GM12874 (cell line): ENCODE measurements around the gene SYNE3.

ENCODE experiments used
- TF ChIP-seq, protein P1 (sequence below): IDR thresholded peaks from 2 replicates; pipeline ENCODE4 v1.5.1; 2011; ENCODE audit warnings: low read depth, mild to moderate bottlenecking, control low read depth, low read length, moderate library complexity; ENCODE audit not compliant: insufficient read depth

Gene SYNE3

DNA sequence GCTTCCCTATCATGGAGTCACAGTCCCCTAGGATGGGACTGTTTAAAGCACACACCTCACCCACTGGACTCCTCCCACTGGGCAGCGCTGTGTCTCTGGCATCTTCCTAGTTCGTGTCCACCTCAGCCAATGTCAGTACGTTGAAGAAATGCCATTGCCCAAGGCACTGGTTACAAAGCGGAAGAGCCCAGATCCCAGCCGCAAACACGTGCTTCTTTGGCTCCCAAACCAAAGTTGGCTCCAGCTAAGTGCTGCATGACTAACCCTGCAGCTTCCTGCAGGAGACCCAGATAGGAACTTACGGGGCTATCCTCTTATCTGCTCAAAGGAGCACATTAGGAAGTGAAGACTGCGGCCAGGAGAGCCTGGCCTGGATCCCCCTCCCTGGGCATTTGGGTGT, 9.3 kb downstream of the SYNE3 start:
- TF ChIP-seq, protein P1, sequence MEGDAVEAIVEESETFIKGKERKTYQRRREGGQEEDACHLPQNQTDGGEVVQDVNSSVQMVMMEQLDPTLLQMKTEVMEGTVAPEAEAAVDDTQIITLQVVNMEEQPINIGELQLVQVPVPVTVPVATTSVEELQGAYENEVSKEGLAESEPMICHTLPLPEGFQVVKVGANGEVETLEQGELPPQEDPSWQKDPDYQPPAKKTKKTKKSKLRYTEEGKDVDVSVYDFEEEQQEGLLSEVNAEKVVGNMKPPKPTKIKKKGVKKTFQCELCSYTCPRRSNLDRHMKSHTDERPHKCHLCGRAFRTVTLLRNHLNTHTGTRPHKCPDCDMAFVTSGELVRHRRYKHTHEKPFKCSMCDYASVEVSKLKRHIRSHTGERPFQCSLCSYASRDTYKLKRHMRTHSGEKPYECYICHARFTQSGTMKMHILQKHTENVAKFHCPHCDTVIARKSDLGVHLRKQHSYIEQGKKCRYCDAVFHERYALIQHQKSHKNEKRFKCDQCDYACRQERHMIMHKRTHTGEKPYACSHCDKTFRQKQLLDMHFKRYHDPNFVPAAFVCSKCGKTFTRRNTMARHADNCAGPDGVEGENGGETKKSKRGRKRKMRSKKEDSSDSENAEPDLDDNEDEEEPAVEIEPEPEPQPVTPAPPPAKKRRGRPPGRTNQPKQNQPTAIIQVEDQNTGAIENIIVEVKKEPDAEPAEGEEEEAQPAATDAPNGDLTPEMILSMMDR: no peak

DNA sequence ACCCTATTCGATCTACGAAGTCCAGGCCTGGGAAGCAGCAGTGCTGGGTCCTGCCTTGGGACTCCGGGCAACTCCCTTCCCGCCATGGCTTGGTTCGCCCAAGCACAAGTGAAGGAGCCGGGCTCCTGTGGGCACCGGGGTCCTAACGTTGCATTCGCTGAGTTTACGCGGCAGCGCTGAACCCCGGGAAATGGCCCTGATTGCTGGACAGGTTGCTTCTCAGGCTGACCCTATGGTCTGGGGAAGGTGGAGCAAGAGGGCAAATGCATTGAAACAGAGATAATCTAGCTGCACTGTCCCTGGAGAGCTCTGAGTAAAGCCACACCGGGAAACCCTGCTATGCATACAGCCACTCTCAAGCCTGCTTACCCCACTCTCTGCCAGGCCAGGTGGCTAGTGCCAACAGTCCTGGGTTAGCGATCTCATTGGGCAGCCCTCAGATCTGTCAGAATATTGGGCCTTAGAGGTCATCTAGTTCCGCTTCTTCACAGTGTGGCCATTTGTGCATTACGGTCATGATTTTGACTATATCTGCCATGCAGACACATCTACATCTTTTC, 11.3 kb downstream of the SYNE3 start:
- TF ChIP-seq, protein P1: no peak

DNA sequence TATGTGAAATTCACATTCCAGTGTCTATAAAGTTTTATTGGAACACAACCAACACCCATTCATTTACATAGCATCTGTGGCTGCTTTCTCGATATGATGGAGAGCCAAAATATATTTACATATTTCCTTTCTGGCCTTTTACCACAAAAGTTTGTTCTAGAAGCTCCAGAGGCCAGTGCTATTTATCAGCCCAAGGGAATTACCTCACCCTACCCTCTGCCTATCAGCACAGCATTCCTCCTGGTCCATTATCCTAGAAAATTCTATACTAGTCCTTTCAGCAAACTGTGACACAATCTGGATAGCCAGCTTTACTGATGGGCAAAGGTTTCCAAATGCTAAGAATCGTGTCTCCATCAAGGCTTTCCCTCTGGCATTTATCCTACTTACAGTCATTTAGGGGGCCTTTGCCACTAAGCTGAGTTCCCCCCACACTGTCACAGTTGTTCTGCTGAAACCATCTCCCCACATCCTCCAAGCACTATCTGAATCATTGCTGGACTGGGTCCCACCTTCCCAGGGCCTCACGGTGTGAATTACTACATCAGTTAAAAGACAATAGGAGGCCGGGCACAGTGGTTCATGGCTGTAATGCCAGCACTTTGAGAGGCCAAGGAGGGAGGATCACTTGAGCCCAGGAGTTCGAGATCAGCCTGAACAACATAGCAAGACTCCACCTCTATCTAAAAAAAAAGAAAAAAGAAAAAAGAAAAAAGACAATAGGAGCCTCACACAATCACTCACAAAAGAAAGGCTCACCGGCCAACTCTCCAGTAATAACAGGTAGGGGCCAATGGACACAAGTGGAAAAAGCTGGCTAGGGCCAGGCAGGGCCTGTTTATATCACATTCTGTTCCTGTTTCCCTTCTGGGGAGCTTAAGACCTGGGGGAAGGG, 12.1 kb downstream of the SYNE3 start:
- TF ChIP-seq, protein P1: no peak

DNA sequence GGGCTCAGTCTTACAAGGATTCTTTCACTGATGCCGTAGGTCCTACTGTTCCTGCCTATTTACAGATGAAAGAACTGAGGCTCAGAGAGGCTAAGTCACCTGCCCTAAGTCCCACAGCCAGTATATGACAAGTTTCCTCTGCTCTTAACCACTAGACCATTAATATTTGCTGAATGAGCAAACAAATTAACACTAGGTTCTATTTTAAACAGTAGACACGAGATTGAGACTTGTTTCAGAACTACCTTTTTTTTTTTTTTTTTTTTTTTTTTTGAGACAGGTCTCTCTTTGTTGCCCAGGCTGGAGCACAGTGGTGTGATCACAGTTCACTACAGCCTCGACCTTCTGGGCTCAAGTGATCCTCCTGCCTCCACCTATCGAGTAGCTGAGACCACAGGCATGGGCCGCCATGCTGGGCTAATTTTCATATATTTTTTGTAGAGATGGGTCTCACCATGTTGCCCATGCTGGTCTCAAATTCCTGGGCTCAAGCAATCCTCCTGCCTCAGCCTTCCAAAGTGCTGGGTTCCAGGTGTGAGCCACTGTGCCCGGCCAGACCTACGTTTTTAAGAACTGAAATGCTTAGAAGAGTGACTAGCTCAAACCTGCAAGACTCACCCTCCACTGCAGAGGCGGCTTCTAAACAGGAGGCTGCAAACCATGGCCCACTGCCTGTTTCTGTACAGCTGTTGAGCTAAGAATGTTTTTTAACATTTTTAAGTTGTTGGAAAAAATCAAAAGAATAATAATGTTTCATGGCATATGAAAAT, 12.9 kb downstream of the SYNE3 start:
- TF ChIP-seq, protein P1: no peak

DNA sequence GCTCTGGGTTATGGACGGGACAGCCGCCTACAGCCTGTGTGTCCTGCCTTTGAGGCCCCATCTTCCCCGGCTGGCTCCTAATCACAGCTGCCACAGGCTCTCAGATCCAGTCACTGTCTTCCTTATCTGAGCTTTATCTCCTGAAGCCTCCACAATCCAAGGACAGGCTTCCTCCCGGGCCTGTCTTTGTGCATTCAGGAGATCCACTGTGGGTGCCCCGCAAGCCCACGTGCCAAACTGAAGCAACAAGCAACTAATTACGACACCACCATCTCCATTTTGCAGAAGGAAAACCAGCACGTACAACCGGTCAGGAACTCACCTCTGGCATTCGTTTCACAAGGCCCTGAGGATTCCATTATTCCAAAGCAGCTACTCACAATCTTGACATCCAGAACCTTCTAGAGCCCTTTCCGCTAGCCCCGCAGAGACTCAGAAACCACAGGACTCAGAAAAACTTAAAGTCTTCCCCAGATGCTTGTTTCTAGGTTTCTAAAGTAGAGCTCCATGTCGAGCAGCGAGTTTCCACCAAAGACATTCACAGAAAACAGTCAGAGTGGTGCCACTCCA, 14.0 kb downstream of the SYNE3 start:
- TF ChIP-seq, protein P1: no peak

GRCh38 chr14:95500772-95501401, 15.6 kb downstream of the SYNE3 start:
- TF ChIP-seq, protein P1: no peak
